Astrocyte (in vitro differentiated cells and primary cell): Measurements from ENCODE around the gene RAB3B. TPM values are rescaled to one million over a fixed set of nuclear protein-coding genes. Genes with fewer than 3 reads are reported as not detected.

Source experiments
- DNase-seq: peaks from one replicate; pipeline ENCODE4 v3.0.0-alpha.2; 2010; ENCODE audit warnings: low read depth
- FAIRE-seq: peaks from 2 replicates; lab custom pipeline; 2011; peaks lifted over from hg19 to GRCh38; lab: Jason Lieb, UNC
- H2AFZ ChIP-seq: 2 replicates; pipeline ENCODE4 v1.6.0; 2012; ENCODE audit warnings: low read depth, low read length, inconsistent platforms
- H3K27ac ChIP-seq: 2 replicates; pipeline ENCODE4 v1.5.1; 2011; ENCODE audit warnings: low read depth, low read length, inconsistent platforms
- H3K27me3 ChIP-seq: 2 replicates; pipeline ENCODE4 v1.6.0; 2011; ENCODE audit warnings: low read length, inconsistent platforms; ENCODE audit not compliant: insufficient read depth
- H3K36me3 ChIP-seq: 2 replicates; pipeline ENCODE4 v1.5.1; 2011; ENCODE audit warnings: low read length, inconsistent platforms; ENCODE audit not compliant: insufficient read depth
- H3K4me1 ChIP-seq: 2 replicates; pipeline ENCODE4 v1.5.1; 2011; ENCODE audit warnings: low read length, inconsistent platforms; ENCODE audit not compliant: insufficient read depth
- H3K4me2 ChIP-seq: 2 replicates; pipeline ENCODE4 v1.6.0; 2012; ENCODE audit warnings: low read length, inconsistent platforms
- H3K4me3 ChIP-seq: 2 replicates; pipeline ENCODE4 v1.5.1; 2011; ENCODE audit warnings: low read depth, mild to moderate bottlenecking, low read length, inconsistent platforms; ENCODE audit not compliant: insufficient read depth
- H3K79me2 ChIP-seq: 2 replicates; pipeline ENCODE4 v1.6.0; 2012; ENCODE audit warnings: mild to moderate bottlenecking, low read length, inconsistent platforms; ENCODE audit not compliant: insufficient read depth
- H3K9ac ChIP-seq: 2 replicates; pipeline ENCODE4 v1.6.0; 2012; ENCODE audit warnings: mild to moderate bottlenecking, low read length, inconsistent platforms
- H3K9me3 ChIP-seq: 2 replicates; pipeline ENCODE4 v1.5.1; 2012; ENCODE audit warnings: low read depth, mild to moderate bottlenecking, low read length, inconsistent platforms; ENCODE audit not compliant: insufficient read depth
- H4K20me1 ChIP-seq: 2 replicates; pipeline ENCODE4 v1.6.0; 2012; ENCODE audit warnings: low read length, inconsistent platforms; ENCODE audit not compliant: insufficient read depth
- H3K27ac Mint-ChIP-seq: one replicate; pipeline ENCODE4 v1.8.0; 2021; ENCODE audit warnings: mild to moderate bottlenecking, mixed read lengths; ENCODE audit not compliant: unreplicated experiment
- H3K27me3 Mint-ChIP-seq: one replicate; pipeline ENCODE4 v1.8.0; 2021; ENCODE audit warnings: low read depth, mixed read lengths; ENCODE audit not compliant: unreplicated experiment
- H3K36me3 Mint-ChIP-seq: one replicate; pipeline ENCODE4 v1.8.0; 2021; ENCODE audit warnings: low read depth, mixed read lengths; ENCODE audit not compliant: unreplicated experiment
- H3K4me1 Mint-ChIP-seq: one replicate; pipeline ENCODE4 v1.8.0; 2021; ENCODE audit warnings: low read depth, mixed read lengths; ENCODE audit not compliant: unreplicated experiment
- H3K4me3 Mint-ChIP-seq: one replicate; pipeline ENCODE4 v1.8.0; 2021; ENCODE audit warnings: mild to moderate bottlenecking, moderate library complexity, mixed read lengths; ENCODE audit not compliant: unreplicated experiment
- H3K9me3 Mint-ChIP-seq: one replicate; pipeline ENCODE4 v1.8.0; 2021; ENCODE audit warnings: mild to moderate bottlenecking, mixed read lengths; ENCODE audit not compliant: unreplicated experiment
- EZH2 ChIP-seq: IDR thresholded peaks from 2 replicates; pipeline ENCODE4 v1.6.1; 2012; ENCODE audit warnings: mild to moderate bottlenecking, low read length, inconsistent platforms; ENCODE audit not compliant: insufficient read depth
- total RNA-seq: library from RNA; stranded (reverse); gene quantifications from 2 replicates; pipeline ENCODE4 v1.2.1, GENCODE V29; 2021
- TF ChIP-seq, protein P1 (sequence below): IDR thresholded peaks from 2 replicates; pipeline ENCODE4 v1.5.1; 2011; ENCODE audit warnings: low read depth, mild to moderate bottlenecking, inconsistent platforms, low read length, moderate library complexity; ENCODE audit not compliant: insufficient read depth

RAB3B gene
- total RNA-seq, 1 donor from 2014 or later = 49.2 TPM

DNA sequence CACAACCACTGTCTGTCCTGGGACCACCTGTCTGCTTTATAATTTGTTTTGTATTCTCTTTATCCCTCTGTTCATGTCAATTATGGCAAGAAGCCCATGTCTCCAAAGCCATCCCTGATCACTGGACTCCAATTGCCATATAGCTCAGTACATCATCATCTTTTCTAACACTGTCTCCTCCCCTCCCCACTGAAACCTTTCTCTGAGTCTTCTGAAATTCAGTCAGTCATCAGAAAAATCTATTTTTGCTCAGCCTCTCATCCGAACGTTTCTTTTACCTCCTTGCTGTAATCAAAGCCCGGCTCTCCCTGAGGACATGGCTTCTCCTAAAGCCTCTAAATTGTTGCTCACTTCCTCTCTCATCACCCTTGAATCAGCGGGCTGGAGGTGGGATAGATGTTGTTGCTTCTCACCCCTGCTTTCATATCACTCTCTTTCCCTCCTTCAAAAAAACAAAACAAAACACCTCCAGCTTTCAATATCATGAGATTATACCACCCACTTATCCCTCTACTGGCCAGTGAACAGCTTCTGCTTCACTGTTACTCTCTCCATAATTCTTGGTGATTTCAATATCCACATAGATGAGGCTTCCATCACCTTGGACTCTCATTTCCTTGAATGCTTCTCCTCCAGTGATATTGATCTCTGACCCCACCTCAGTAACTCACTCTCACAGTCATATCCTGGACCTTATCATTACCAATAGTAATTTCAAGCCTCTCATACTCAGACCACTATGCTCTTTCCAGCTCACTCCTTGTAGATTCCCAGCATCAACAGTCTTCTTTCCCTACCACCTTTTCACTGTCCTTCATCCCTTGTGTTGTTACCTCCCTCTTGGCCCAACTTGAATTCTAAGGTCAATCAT lies 27.8 kb downstream of the RAB3B start:
- H3K4me1 Mint-ChIP-seq = peaks cover 4% of the 10 kb centered on the region
- Histone ChIP-seq H4K20me1 (no peaks in the 10 kb centered on the region), H3K27me3 (no peaks in the 10 kb centered on the region), H3K36me3 (no peaks in the 10 kb centered on the region), H3K4me1 (peaks cover 4% of the 10 kb centered on the region), H3K4me2 (peak overlapping the region; percentile 47), H3K9ac (no peak overlapping the region), H3K79me2 (no peaks in the 10 kb centered on the region), H3K27ac (peak overlapping the region; percentile 4), H3K9me3 (no peaks in the 10 kb centered on the region), H3K4me3 (no peak overlapping the region), H2AFZ (peak overlapping the region; percentile 6)
- TF ChIP-seq EZH2 = no peak
- TF ChIP-seq, protein P1, sequence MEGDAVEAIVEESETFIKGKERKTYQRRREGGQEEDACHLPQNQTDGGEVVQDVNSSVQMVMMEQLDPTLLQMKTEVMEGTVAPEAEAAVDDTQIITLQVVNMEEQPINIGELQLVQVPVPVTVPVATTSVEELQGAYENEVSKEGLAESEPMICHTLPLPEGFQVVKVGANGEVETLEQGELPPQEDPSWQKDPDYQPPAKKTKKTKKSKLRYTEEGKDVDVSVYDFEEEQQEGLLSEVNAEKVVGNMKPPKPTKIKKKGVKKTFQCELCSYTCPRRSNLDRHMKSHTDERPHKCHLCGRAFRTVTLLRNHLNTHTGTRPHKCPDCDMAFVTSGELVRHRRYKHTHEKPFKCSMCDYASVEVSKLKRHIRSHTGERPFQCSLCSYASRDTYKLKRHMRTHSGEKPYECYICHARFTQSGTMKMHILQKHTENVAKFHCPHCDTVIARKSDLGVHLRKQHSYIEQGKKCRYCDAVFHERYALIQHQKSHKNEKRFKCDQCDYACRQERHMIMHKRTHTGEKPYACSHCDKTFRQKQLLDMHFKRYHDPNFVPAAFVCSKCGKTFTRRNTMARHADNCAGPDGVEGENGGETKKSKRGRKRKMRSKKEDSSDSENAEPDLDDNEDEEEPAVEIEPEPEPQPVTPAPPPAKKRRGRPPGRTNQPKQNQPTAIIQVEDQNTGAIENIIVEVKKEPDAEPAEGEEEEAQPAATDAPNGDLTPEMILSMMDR = no peak
- H3K27ac Mint-ChIP-seq = no peak overlapping the region
- no peak for DNase-seq
- H3K4me3 Mint-ChIP-seq = no peak overlapping the region
- no peaks in the 10 kb centered on the region for H3K27me3 Mint-ChIP-seq
- H3K9me3 Mint-ChIP-seq = no peaks in the 10 kb centered on the region
- FAIRE-seq = no peak
- peaks cover 23% of the 10 kb centered on the region for H3K36me3 Mint-ChIP-seq

DNA sequence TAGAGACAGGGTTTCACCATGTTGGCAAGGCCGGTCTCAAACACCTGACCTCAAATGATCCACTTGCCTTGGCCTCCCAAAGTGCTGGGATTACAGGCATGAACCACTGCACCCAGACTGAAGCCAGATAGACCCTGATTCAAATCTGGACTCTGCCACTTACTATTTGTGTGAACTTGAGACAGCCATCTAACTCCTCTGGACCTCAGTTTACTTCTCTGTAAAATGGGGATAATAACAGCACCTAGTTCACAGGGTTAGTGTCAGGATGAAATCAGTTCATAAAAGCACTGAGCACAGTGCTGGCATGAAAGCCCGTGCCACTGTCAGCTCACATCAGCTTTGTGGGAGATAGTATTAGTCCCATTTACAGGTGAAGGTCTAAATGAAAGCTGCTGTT lies 28.5 kb downstream of the RAB3B start:
- Mint-ChIP-seq H3K4me1 (peaks cover 4% of the 10 kb centered on the region), H3K27me3 (no peaks in the 10 kb centered on the region), H3K4me3 (no peak overlapping the region), H3K9me3 (no peaks in the 10 kb centered on the region), H3K27ac (no peak overlapping the region), H3K36me3 (peaks cover 28% of the 10 kb centered on the region)
- H3K9ac ChIP-seq = no peak overlapping the region
- FAIRE-seq (no peak), DNase-seq (no peak)
- H3K79me2 ChIP-seq = no peaks in the 10 kb centered on the region
- H3K27ac ChIP-seq = no peak overlapping the region
- no peak overlapping the region for H2AFZ ChIP-seq
- H3K9me3 ChIP-seq = no peaks in the 10 kb centered on the region
- H3K4me2 ChIP-seq = no peak overlapping the region
- no peak overlapping the region for H3K4me3 ChIP-seq
- TF ChIP-seq, protein P1 = no peak
- TF ChIP-seq EZH2 = no peak
- no peaks in the 10 kb centered on the region for H3K27me3 ChIP-seq
- H4K20me1 ChIP-seq = no peaks in the 10 kb centered on the region
- peaks cover 4% of the 10 kb centered on the region for H3K4me1 ChIP-seq
- H3K36me3 ChIP-seq = no peaks in the 10 kb centered on the region

GRCh38 chr1:51961231-51961630 lies 29.3 kb downstream of the RAB3B start:
- no peak overlapping the region for H3K27ac ChIP-seq
- H3K36me3 Mint-ChIP-seq = peaks cover 25% of the 10 kb centered on the region
- TF ChIP-seq EZH2 = no peak
- TF ChIP-seq, protein P1 = no peak
- no peaks in the 10 kb centered on the region for H3K9me3 ChIP-seq
- no peak for DNase-seq
- peaks cover 5% of the 10 kb centered on the region for H3K4me1 Mint-ChIP-seq
- H3K4me1 ChIP-seq = peaks cover 4% of the 10 kb centered on the region
- H3K9me3 Mint-ChIP-seq = no peaks in the 10 kb centered on the region
- H3K79me2 ChIP-seq = no peaks in the 10 kb centered on the region
- H3K9ac ChIP-seq = no peak overlapping the region
- H3K27ac Mint-ChIP-seq = no peak overlapping the region
- no peaks in the 10 kb centered on the region for H3K36me3 ChIP-seq
- H3K4me3 ChIP-seq = no peak overlapping the region
- H3K27me3 ChIP-seq = no peaks in the 10 kb centered on the region
- no peak overlapping the region for H3K4me2 ChIP-seq
- no peaks in the 10 kb centered on the region for H4K20me1 ChIP-seq
- H2AFZ ChIP-seq = no peak overlapping the region
- H3K27me3 Mint-ChIP-seq = no peaks in the 10 kb centered on the region
- no peak overlapping the region for H3K4me3 Mint-ChIP-seq
- no peak for FAIRE-seq
